RCC 7860 (cell line): ENCODE data around the gene ARHGAP44.

ENCODE experiments used
- DNase-seq: peaks from one replicate; pipeline ENCODE4 v3.0.0-alpha.2; 2015; ENCODE audit warnings: low spot score
- FAIRE-seq: peaks from 2 replicates; lab custom pipeline; 2012; peaks lifted over from hg19 to GRCh38; lab: Jason Lieb, UNC

ARHGAP44 gene

GRCh38 chr17:12896180-12896785, 107.0 kb downstream of the ARHGAP44 start:
- FAIRE-seq = no peak
- no peak for DNase-seq

- DNase-seq (no peak), FAIRE-seq (no peak)
These were observed 108.8 kb downstream of the ARHGAP44 start for GRCh38 chr17:12898110-12898509.

- FAIRE-seq (no peak), DNase-seq (no peak)
These were observed 110.3 kb downstream of the ARHGAP44 start for GRCh38 chr17:12899604-12900003.

- no peak for FAIRE-seq
These were observed 111.2 kb downstream of the ARHGAP44 start for GRCh38 chr17:12900474-12900873.

GRCh38 chr17:12902046-12902445, 112.7 kb downstream of the ARHGAP44 start:
- FAIRE-seq (no peak), DNase-seq (no peak)

More at GRCh38 chr17:12900474-12900873, 111.2 kb downstream of the ARHGAP44 start:
- DNase-seq = no peak

GRCh38 chr17:12907477-12907876, 118.2 kb downstream of the ARHGAP44 start:
- FAIRE-seq (no peak), DNase-seq (no peak)

GRCh38 chr17:12909046-12909445, 119.7 kb downstream of the ARHGAP44 start:
- no peak for FAIRE-seq
- no peak for DNase-seq

- FAIRE-seq (no peak), DNase-seq (no peak)
These were observed 120.2 kb downstream of the ARHGAP44 start for GRCh38 chr17:12909511-12909910.

GRCh38 chr17:12911239-12911638, 121.9 kb downstream of the ARHGAP44 start:
- no peak for DNase-seq
- no peak for FAIRE-seq

GRCh38 chr17:12917399-12917798, 128.1 kb downstream of the ARHGAP44 start:
- DNase-seq (no peak), FAIRE-seq (no peak)

- FAIRE-seq = no peak
- no peak for DNase-seq
These were observed 128.8 kb downstream of the ARHGAP44 start for GRCh38 chr17:12918142-12918541.

GRCh38 chr17:12922120-12922519, 132.8 kb downstream of the ARHGAP44 start:
- FAIRE-seq = no peak
- DNase-seq = no peak

GRCh38 chr17:12924614-12925013, 135.3 kb downstream of the ARHGAP44 start:
- no peak for DNase-seq
- FAIRE-seq = no peak

- FAIRE-seq (no peak), DNase-seq (no peak)
These were observed 137.7 kb downstream of the ARHGAP44 start for GRCh38 chr17:12927001-12927400.

- FAIRE-seq (no peak), DNase-seq (no peak)
These were observed 138.5 kb downstream of the ARHGAP44 start for GRCh38 chr17:12927541-12928425.

- FAIRE-seq (no peak), DNase-seq (peak; percentile 14)
These were observed 139.4 kb downstream of the ARHGAP44 start for GRCh38 chr17:12928736-12929135.

GRCh38 chr17:12936501-12936900, 147.2 kb downstream of the ARHGAP44 start:
- FAIRE-seq (no peak), DNase-seq (no peak)

- FAIRE-seq = no peak
These were observed 151.4 kb downstream of the ARHGAP44 start for GRCh38 chr17:12940699-12941098.

GRCh38 chr17:12947047-12947446, 157.7 kb downstream of the ARHGAP44 start:
- no peak for DNase-seq
- no peak for FAIRE-seq

More at GRCh38 chr17:12940699-12941098, 151.4 kb downstream of the ARHGAP44 start:
- DNase-seq = no peak

GRCh38 chr17:12952012-12952411, 162.7 kb downstream of the ARHGAP44 start:
- FAIRE-seq (no peak), DNase-seq (no peak)

- DNase-seq (no peak), FAIRE-seq (no peak)
These were observed 163.9 kb downstream of the ARHGAP44 start for GRCh38 chr17:12953156-12953555.

GRCh38 chr17:12955521-12955920, 166.2 kb downstream of the ARHGAP44 start:
- FAIRE-seq (no peak), DNase-seq (no peak)
